ENCODE results near the gene NRXN3. TPM values are rescaled to one million over a fixed set of nuclear protein-coding genes. Genes with fewer than 3 reads are reported as not detected.

The NRXN3 gene
- total and polyA plus RNA-seq, 2 experiments from 2014 or later: 1.0 to 1.8 TPM

DNA sequence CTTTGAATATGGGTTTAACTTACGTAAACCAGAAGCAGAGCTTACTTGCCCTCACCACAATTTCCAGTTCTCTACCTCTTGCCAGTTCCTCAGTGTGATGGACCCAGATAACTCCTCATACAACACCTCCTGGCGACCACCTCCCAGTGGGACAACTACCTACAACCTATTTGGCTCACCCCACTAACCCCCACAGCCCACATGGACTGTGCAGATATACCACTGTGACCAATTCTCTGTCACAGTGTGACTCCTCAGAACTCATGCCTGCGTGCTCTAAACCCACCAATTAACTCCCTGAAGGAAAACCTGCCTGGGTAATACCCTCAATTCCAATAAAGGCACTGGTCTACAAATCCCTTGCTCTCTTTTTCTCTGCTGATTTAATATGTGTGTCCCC, 1729.4 kb downstream of the NRXN3 start:
- no peaks in the 10 kb centered on the region for H4K20me1 ChIP-seq (replicated peaks; ENCODE audit: insufficient read depth)
- no peak overlapping the region for H2AFZ ChIP-seq
- TF ChIP-seq STAT1 (IDR thresholded peaks at IDR 0.05; ENCODE audit: unreplicated experiment) (no peak), EZH2phosphoT487 (IDR thresholded peaks at IDR 0.05; ENCODE audit: unreplicated experiment) (no peak), ZNF114 (CRISPR knock-in tag; IDR thresholded peaks at IDR 0.05) (no peak), POLR2AphosphoS5 (IDR thresholded peaks at IDR 0.05; ENCODE audit: low read depth) (no peak), ZNF331 (CRISPR knock-in tag; IDR thresholded peaks at IDR 0.05; ENCODE audit: low read depth) (no peak), NANOG (IDR thresholded peaks at IDR 0.05; ENCODE audit: borderline replicate concordance) (no peak), CREB1 (CRISPR knock-in tag; IDR thresholded peaks at IDR 0.05; ENCODE audit: low read depth) (no peak), JUNB (IDR thresholded peaks at IDR 0.05; ENCODE audit: unreplicated experiment) (no peak), EZH2 (IDR thresholded peaks at IDR 0.05; ENCODE audit: low read depth, unreplicated experiment) (no peak)
- TF ChIP-seq, protein P1, sequence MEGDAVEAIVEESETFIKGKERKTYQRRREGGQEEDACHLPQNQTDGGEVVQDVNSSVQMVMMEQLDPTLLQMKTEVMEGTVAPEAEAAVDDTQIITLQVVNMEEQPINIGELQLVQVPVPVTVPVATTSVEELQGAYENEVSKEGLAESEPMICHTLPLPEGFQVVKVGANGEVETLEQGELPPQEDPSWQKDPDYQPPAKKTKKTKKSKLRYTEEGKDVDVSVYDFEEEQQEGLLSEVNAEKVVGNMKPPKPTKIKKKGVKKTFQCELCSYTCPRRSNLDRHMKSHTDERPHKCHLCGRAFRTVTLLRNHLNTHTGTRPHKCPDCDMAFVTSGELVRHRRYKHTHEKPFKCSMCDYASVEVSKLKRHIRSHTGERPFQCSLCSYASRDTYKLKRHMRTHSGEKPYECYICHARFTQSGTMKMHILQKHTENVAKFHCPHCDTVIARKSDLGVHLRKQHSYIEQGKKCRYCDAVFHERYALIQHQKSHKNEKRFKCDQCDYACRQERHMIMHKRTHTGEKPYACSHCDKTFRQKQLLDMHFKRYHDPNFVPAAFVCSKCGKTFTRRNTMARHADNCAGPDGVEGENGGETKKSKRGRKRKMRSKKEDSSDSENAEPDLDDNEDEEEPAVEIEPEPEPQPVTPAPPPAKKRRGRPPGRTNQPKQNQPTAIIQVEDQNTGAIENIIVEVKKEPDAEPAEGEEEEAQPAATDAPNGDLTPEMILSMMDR (conservative IDR thresholded peaks at IDR 0.05; ENCODE audit: low read depth in 2 of 2): no peak
- TF ChIP-seq, protein P2, sequence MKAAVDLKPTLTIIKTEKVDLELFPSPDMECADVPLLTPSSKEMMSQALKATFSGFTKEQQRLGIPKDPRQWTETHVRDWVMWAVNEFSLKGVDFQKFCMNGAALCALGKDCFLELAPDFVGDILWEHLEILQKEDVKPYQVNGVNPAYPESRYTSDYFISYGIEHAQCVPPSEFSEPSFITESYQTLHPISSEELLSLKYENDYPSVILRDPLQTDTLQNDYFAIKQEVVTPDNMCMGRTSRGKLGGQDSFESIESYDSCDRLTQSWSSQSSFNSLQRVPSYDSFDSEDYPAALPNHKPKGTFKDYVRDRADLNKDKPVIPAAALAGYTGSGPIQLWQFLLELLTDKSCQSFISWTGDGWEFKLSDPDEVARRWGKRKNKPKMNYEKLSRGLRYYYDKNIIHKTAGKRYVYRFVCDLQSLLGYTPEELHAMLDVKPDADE (IDR thresholded peaks at IDR 0.05): no peak
- TF ChIP-seq, protein P3, sequence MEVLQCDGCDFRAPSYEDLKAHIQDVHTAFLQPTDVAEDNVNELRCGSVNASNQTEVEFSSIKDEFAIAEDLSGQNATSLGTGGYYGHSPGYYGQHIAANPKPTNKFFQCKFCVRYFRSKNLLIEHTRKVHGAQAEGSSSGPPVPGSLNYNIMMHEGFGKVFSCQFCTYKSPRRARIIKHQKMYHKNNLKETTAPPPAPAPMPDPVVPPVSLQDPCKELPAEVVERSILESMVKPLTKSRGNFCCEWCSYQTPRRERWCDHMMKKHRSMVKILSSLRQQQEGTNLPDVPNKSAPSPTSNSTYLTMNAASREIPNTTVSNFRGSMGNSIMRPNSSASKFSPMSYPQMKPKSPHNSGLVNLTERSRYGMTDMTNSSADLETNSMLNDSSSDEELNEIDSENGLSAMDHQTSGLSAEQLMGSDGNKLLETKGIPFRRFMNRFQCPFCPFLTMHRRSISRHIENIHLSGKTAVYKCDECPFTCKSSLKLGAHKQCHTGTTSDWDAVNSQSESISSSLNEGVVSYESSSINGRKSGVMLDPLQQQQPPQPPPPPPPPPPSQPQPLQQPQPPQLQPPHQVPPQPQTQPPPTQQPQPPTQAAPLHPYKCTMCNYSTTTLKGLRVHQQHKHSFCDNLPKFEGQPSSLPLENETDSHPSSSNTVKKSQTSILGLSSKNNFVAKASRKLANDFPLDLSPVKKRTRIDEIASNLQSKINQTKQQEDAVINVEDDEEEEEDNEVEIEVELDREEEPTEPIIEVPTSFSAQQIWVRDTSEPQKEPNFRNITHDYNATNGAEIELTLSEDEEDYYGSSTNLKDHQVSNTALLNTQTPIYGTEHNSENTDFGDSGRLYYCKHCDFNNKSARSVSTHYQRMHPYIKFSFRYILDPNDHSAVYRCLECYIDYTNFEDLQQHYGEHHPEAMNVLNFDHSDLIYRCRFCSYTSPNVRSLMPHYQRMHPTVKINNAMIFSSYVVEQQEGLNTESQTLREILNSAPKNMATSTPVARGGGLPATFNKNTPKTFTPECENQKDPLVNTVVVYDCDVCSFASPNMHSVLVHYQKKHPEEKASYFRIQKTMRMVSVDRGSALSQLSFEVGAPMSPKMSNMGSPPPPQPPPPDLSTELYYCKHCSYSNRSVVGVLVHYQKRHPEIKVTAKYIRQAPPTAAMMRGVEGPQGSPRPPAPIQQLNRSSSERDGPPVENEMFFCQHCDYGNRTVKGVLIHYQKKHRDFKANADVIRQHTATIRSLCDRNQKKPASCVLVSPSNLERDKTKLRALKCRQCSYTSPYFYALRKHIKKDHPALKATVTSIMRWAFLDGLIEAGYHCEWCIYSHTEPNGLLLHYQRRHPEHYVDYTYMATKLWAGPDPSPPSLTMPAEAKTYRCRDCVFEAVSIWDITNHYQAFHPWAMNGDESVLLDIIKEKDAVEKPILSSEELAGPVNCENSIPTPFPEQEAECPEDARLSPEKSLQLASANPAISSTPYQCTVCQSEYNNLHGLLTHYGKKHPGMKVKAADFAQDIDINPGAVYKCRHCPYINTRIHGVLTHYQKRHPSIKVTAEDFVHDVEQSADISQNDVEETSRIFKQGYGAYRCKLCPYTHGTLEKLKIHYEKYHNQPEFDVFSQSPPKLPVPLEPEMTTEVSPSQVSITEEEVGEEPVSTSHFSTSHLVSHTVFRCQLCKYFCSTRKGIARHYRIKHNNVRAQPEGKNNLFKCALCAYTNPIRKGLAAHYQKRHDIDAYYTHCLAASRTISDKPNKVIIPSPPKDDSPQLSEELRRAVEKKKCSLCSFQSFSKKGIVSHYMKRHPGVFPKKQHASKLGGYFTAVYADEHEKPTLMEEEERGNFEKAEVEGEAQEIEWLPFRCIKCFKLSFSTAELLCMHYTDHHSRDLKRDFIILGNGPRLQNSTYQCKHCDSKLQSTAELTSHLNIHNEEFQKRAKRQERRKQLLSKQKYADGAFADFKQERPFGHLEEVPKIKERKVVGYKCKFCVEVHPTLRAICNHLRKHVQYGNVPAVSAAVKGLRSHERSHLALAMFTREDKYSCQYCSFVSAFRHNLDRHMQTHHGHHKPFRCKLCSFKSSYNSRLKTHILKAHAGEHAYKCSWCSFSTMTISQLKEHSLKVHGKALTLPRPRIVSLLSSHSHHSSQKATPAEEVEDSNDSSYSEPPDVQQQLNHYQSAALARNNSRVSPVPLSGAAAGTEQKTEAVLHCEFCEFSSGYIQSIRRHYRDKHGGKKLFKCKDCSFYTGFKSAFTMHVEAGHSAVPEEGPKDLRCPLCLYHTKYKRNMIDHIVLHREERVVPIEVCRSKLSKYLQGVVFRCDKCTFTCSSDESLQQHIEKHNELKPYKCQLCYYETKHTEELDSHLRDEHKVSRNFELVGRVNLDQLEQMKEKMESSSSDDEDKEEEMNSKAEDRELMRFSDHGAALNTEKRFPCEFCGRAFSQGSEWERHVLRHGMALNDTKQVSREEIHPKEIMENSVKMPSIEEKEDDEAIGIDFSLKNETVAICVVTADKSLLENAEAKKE (CRISPR knock-in tag; IDR thresholded peaks at IDR 0.05): no peak
- TF ChIP-seq, protein P4, sequence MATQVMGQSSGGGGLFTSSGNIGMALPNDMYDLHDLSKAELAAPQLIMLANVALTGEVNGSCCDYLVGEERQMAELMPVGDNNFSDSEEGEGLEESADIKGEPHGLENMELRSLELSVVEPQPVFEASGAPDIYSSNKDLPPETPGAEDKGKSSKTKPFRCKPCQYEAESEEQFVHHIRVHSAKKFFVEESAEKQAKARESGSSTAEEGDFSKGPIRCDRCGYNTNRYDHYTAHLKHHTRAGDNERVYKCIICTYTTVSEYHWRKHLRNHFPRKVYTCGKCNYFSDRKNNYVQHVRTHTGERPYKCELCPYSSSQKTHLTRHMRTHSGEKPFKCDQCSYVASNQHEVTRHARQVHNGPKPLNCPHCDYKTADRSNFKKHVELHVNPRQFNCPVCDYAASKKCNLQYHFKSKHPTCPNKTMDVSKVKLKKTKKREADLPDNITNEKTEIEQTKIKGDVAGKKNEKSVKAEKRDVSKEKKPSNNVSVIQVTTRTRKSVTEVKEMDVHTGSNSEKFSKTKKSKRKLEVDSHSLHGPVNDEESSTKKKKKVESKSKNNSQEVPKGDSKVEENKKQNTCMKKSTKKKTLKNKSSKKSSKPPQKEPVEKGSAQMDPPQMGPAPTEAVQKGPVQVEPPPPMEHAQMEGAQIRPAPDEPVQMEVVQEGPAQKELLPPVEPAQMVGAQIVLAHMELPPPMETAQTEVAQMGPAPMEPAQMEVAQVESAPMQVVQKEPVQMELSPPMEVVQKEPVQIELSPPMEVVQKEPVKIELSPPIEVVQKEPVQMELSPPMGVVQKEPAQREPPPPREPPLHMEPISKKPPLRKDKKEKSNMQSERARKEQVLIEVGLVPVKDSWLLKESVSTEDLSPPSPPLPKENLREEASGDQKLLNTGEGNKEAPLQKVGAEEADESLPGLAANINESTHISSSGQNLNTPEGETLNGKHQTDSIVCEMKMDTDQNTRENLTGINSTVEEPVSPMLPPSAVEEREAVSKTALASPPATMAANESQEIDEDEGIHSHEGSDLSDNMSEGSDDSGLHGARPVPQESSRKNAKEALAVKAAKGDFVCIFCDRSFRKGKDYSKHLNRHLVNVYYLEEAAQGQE (IDR thresholded peaks at IDR 0.05; ENCODE audit: unreplicated experiment): no peak
- H3K36me3 ChIP-seq (ENCODE audit: insufficient read depth): no peaks in the 10 kb centered on the region
- no peaks in the 10 kb centered on the region for H3F3A ChIP-seq (replicated peaks; ENCODE audit: low read depth)
- no peak for DNase-seq (ENCODE audit: low spot score)
- no peaks in the 10 kb centered on the region; the same call in 2 of the 3 replicates for H3K9me3 Mint-ChIP-seq
- no peaks in the 10 kb centered on the region for H3K4me1 Mint-ChIP-seq
- no peaks in the 10 kb centered on the region for H3K36me3 Mint-ChIP-seq (ENCODE audit: low read depth)
- H3K27me3 ChIP-seq (ENCODE audit: insufficient read depth): no peaks in the 10 kb centered on the region
- no peak overlapping the region for H3K4me2 ChIP-seq
- H3K27ac Mint-ChIP-seq: no peak overlapping the region
- no peak for ATAC-seq
- no peaks in the 10 kb centered on the region for H3K4me1 ChIP-seq (ENCODE audit: insufficient read depth)
- H3K27me3 Mint-ChIP-seq (ENCODE audit: insufficient read depth, low read depth, poor library complexity): peaks cover 2% of the 10 kb centered on the region
- H3K27ac ChIP-seq (ENCODE audit: low read depth): no peak overlapping the region
- no peak overlapping the region for H3K4me3 ChIP-seq
- no peak overlapping the region for H3K4me3 Mint-ChIP-seq
- H3K79me2 ChIP-seq (replicated peaks; ENCODE audit: insufficient read depth): no peaks in the 10 kb centered on the region
- no peaks in the 10 kb centered on the region for H3K9me2 ChIP-seq (ENCODE audit: insufficient read depth)

Data from GM23338 (cell line).